Natural killer cell treated with Interleukin-12 subunit alpha and Interleukin-12 subunit beta and Interleukin-15 and Interleukin-18, amount 100 ng/mL, for 72 hours (primary cell): ENCODE data around the gene HEBP1. TPM values are rescaled to one million over a fixed set of nuclear protein-coding genes. Genes with fewer than 3 reads are reported as not detected.

Experiments used
- total RNA-seq, 2 donors: library from RNA; stranded (reverse); gene quantifications; one replicate each; pipeline ENCODE4 v1.2.3, GENCODE V29; 2022

The HEBP1 gene
- total RNA-seq, 2 donors from 2014 or later, result 11.2 to 13.9 TPM

Other genes with a start within 250 kb of the HEBP1 start
- 1 to 10 TPM in 1 of 2 donors, under 1 TPM in 1; 0.90 to 3.3 TPM for gene APOLD1, start 214.6 kb downstream of the HEBP1 start, total RNA-seq
- gene DDX47, start 186.9 kb downstream of the HEBP1 start, total RNA-seq, result 10 to 100 TPM; 79.2 to 81.3 TPM
- not detected for gene GPRC5A, start 108.7 kb downstream of the HEBP1 start, total RNA-seq
- gene GPRC5D, start 48.1 kb downstream of the HEBP1 start, total RNA-seq, result not detected
- 10 to 100 TPM in 1 of 2 donors, 1 to 10 TPM in 1; 7.2 to 10.1 TPM for gene FAM234B, start 44.1 kb upstream of the HEBP1 start, total RNA-seq
- not detected for gene GSG1, start 103.4 kb upstream of the HEBP1 start, total RNA-seq
- 1 to 10 TPM; 1.4 to 4.2 TPM for gene EMP1, start 196.5 kb upstream of the HEBP1 start, total RNA-seq